A673 (cell line): ENCODE measurements around the gene NRF1. TPM values are rescaled to one million over a fixed set of nuclear protein-coding genes. Genes with fewer than 3 reads are reported as not detected.

Experiments used
- BruUV-seq: library from RNA; stranded (reverse); fragments of 400-500 nt; replicated peaks from 2 replicates; lab custom pipeline; 2021; lab: Mats Ljungman, UMichigan
- CTCF ChIA-PET: fragments of 300-600 bp; sonication (Branson Sonifier 250); formaldehyde crosslinking; loops from one replicate; lab custom pipeline; 2022; ENCODE audit warnings: antibody characterized with exemption; lab: Charles Lee
- POLR2A ChIA-PET: fragments of 300-600 bp; sonication (Branson Sonifier 250); formaldehyde crosslinking; loops from one replicate; lab custom pipeline; 2022; ENCODE audit warnings: antibody characterized with exemption; ENCODE audit not compliant: low non-redundant PET; lab: Charles Lee
- DNase-seq: peaks from one replicate; pipeline ENCODE4 v3.0.0-alpha.2; 2015; ENCODE audit warnings: low spot score
- H3K27ac ChIP-seq: fragments of 200-600 bp; sonication (generic); 2 replicates; pipeline ENCODE4 v1.5.1; 2016; ENCODE audit warnings: mixed run types, low read depth, mild to moderate bottlenecking, mixed read lengths, antibody characterized with exemption, low read length; ENCODE audit not compliant: poor library complexity, severe bottlenecking
- H3K27me3 ChIP-seq: fragments of 200-600 bp; sonication (generic); replicated peaks from 2 replicates; pipeline ENCODE4 v1.6.1; 2017; ENCODE audit warnings: mixed run types, low read depth, mild to moderate bottlenecking, mixed read lengths, antibody characterized with exemption, low read length; ENCODE audit not compliant: insufficient read depth, poor library complexity
- H3K36me3 ChIP-seq: fragments of 200-600 bp; sonication (generic); 2 replicates; pipeline ENCODE4 v1.6.1; 2016; ENCODE audit warnings: mixed run types, mild to moderate bottlenecking, mixed read lengths, antibody characterized with exemption, low read length; ENCODE audit not compliant: insufficient read depth, poor library complexity, severe bottlenecking
- H3K4me1 ChIP-seq: fragments of 200-600 bp; sonication (generic); 2 replicates; pipeline ENCODE4 v1.6.1; 2017; ENCODE audit warnings: mixed run types, mild to moderate bottlenecking, mixed read lengths, antibody characterized with exemption, low read length; ENCODE audit not compliant: insufficient read depth, poor library complexity, severe bottlenecking
- H3K4me3 ChIP-seq: fragments of 200-600 bp; sonication (generic); 2 replicates; pipeline ENCODE4 v1.5.1; 2016; ENCODE audit warnings: low read depth, mixed run types, mild to moderate bottlenecking, mixed read lengths, low read length; ENCODE audit not compliant: poor library complexity, severe bottlenecking
- H3K9me3 ChIP-seq: fragments of 200-600 bp; sonication (generic); 2 replicates; pipeline ENCODE4 v1.6.1; 2016; ENCODE audit warnings: mixed run types, low read depth, mild to moderate bottlenecking, mixed read lengths, antibody characterized with exemption, low read length; ENCODE audit not compliant: poor library complexity, severe bottlenecking
- CTCF ChIP-seq: fragments of 300-800, 200-600 bp; sonication (generic); conservative IDR thresholded peaks from 2 replicates; pipeline ENCODE4 v1.5.1; 2017; ENCODE audit warnings: low read depth, mild to moderate bottlenecking, antibody characterized with exemption, low read length, moderate library complexity, mixed read lengths
- EZH2 ChIP-seq: fragments of 200-600 bp; sonication (generic); IDR thresholded peaks from 2 replicates; pipeline ENCODE4 v1.6.1; 2017; ENCODE audit warnings: borderline replicate concordance, low read depth, mild to moderate bottlenecking, mixed read lengths, antibody characterized with exemption, low read length; ENCODE audit not compliant: poor library complexity, severe bottlenecking
- intact Hi-C: fragments of 100-400 bp; cut with micrococcal nuclease; formaldehyde crosslinking; loops from one replicate; pipeline ENCODE4 v1.10.0; 2022; ENCODE audit not compliant: unreplicated experiment
- microRNA-seq: library from miRNA; unstranded; fragments of <30 nt; microRNA quantifications from one replicate; pipeline ENCODE4 v1.2.0, GENCODE V29; 2021
- total RNA-seq: library from RNA; stranded (reverse); gene quantifications from 2 replicates; pipeline ENCODE4 v1.2.3, GENCODE V29; 2021

The NRF1 gene
- total RNA-seq, 1 experiment from 2014 or later: 30.2 TPM

- DNase-seq: no peak
- intact Hi-C loops: no loop called here
- no TSS peak for BruUV-seq
- Histone ChIP-seq H3K9me3 (no peaks in the 10 kb centered on the region), H3K4me3 (no peak overlapping the region), H3K36me3 (no peaks in the 10 kb centered on the region), H3K4me1 (no peaks in the 10 kb centered on the region), H3K27ac (no peak overlapping the region), H3K27me3 (no peaks in the 10 kb centered on the region)
- ChIA-PET CTCF (interaction anchor here (0.6 kb wide), 1 partner anchor 26 kb away, joined by 7 read pairs; no protein-coding TSS in a partner anchor), POLR2A (interaction anchor here (0.5 kb wide), 1 partner anchor 555 kb away, joined by 9 read pairs; no protein-coding TSS in a partner anchor)
- no peak for TF ChIP-seq CTCF
- TF ChIP-seq EZH2: no peak
These were observed 192.1 kb downstream of the NRF1 start for GRCh38 chr7:129803546-129804081.

- no peak overlapping the region for H3K27ac ChIP-seq
- no TSS peak for BruUV-seq
- H3K36me3 ChIP-seq: no peaks in the 10 kb centered on the region
- no peak for DNase-seq
- no peaks in the 10 kb centered on the region for H3K9me3 ChIP-seq
- TF ChIP-seq CTCF (no peak), EZH2 (no peak)
- ChIA-PET POLR2A (interaction anchor here (0.5 kb wide), 1 partner anchor 556 kb away, joined by 9 read pairs; no protein-coding TSS in a partner anchor), CTCF (interaction anchor here (0.6 kb wide), 1 partner anchor 12 kb away, joined by 3 read pairs; no protein-coding TSS in a partner anchor)
- intact Hi-C loops: no loop called here
- no peaks in the 10 kb centered on the region for H3K27me3 ChIP-seq
- H3K4me3 ChIP-seq: no peak overlapping the region
- no peaks in the 10 kb centered on the region for H3K4me1 ChIP-seq
These were observed 192.8 kb downstream of the NRF1 start for GRCh38 chr7:129804111-129804889.

- Histone ChIP-seq H3K4me1 (no peaks in the 10 kb centered on the region), H3K4me3 (no peak overlapping the region), H3K9me3 (no peaks in the 10 kb centered on the region), H3K27me3 (no peaks in the 10 kb centered on the region), H3K27ac (no peak overlapping the region), H3K36me3 (no peaks in the 10 kb centered on the region)
- DNase-seq: no peak
- ChIA-PET POLR2A (no interaction called here), CTCF (interaction anchor here (0.6 kb wide), 1 partner anchor 13 kb away, joined by 3 read pairs; no protein-coding TSS in a partner anchor)
- BruUV-seq: no TSS peak
- intact Hi-C loops: no loop called here
- no peak for TF ChIP-seq EZH2
These were observed 193.6 kb downstream of the NRF1 start for GRCh38 chr7:129804890-129805719.

Small RNAs within 50 kb of the gene (microRNA-seq; reads per million reads assigned to microRNA genes)
- gene MIR182 (1,349 reads per million, percentile 84 among the genes with 10 or more reads in this experiment), gene MIR183 (1,205 reads per million, percentile 82 among the genes with 10 or more reads in this experiment), gene MIR96 (96.3 reads per million, percentile 64 among the genes with 10 or more reads in this experiment)

Other genes starting within 250 kb of the NRF1 start
- gene STRIP2, start 177.3 kb upstream of the NRF1 start, total RNA-seq: 9.1 and 10.7 TPM in 2 replicates
- gene SMKR1, start 109.2 kb upstream of the NRF1 start, total RNA-seq: 1.5 and 1.7 TPM in 2 replicates